ENCODE data around the gene NCOR1. TPM values are rescaled to one million over a fixed set of nuclear protein-coding genes. Genes with fewer than 3 reads are reported as not detected.
"Not testable (repeated sequence)": the region's sequence is repeated elsewhere in the genome, so short reads cannot be mapped to it uniquely, and the experiment has no call there.

Gene NCOR1
- total RNA-seq, 1 experiment from 2014 or later: 56.9 TPM

DNA sequence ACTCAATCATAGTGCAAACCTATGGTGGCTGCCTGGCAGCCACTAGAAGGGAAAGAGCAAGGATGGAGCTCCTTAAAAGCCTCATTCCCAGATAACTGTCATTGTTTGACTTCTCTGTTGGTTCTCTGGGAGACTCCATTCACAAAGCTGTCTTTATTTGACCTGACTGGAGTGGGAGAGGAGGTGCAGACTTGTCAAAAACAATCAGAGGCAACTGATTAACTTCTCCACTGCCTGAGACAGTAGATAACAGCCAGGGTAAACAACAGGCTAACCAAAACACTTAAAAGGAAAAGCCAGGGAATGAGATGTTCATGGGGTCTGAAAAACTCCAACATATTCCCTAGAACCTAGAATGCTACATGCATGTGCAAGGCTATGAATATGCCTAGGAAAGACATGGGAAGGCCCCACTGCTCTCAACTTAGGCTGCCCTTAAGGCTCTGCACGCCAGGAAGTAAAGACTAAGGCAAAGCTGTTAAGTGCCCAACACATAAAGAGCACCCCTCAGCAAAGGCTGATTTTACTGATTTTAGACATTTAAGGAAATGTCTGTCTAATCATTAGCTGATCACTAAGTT is 133.7 kb downstream of the NCOR1 start:
- Histone ChIP-seq H3K9me3 (replicated peaks) (no peaks in the 10 kb centered on the region), H3K4me3 (no peak overlapping the region), H3K4me1 (replicated peaks) (peaks cover 12% of the 10 kb centered on the region), H3K36me3 (peaks cover 58% of the 10 kb centered on the region), H3K27me3 (replicated peaks) (no peaks in the 10 kb centered on the region), H3K27ac (no peak overlapping the region)
- no peak for DNase-seq (ENCODE audit: low read depth in 1 of 2, low spot score in 2 of 2)

DNA sequence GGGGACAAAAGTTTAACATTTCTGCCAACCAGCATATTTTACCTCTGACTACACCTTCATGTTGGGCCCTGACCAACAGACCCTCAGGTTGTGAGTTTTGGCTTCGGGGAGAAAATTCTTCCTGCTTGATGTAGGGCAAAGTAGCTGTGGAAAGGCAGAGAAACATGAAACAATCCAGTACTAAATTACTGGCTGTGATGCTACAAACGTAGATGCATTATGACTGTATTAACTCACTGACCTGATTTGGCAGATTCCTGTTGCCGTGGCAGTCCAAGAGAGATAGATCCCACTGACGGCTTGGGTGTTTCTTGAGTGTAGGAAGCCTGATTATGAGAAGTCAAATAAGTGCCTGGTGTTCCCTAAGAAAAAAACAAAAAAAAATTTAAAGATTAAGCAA is 135.0 kb downstream of the NCOR1 start:
- no peak for DNase-seq (ENCODE audit: low read depth in 1 of 2, low spot score in 2 of 2)

DNA sequence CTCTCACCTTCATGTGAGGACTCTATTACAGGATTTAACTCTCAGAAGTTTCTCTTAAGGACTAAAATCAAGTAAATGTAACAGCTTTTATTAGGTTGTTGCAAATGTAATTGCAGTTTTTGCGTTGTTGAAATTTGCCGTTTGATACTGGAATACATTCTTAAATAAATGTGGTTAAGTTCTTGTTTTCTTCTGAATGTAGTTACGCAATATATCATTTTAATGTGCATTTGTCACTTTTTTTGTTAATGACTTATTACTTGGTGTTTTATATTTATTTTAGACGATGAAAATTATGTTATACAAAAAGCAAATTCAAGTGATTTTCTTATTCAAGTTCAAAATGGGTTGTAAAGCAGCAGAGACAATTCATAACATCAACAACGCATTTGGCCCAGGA is 139.4 kb downstream of the NCOR1 start:
- Histone ChIP-seq H3K27ac (no peak overlapping the region), H3K4me1 (replicated peaks) (no peaks in the 10 kb centered on the region), H3K9me3 (replicated peaks) (no peaks in the 10 kb centered on the region), H3K4me3 (no peak overlapping the region), H3K27me3 (replicated peaks) (no peaks in the 10 kb centered on the region), H3K36me3 (peaks cover 74% of the 10 kb centered on the region)
- no peak for DNase-seq (ENCODE audit: low read depth in 1 of 2, low spot score in 2 of 2)

More for the DNA sequence above, 135.0 kb downstream of the NCOR1 start:
- no peaks in the 10 kb centered on the region for H3K9me3 ChIP-seq (replicated peaks)
- no peak overlapping the region for H3K27ac ChIP-seq
- peaks cover 58% of the 10 kb centered on the region for H3K36me3 ChIP-seq
- no peaks in the 10 kb centered on the region for H3K27me3 ChIP-seq (replicated peaks)
- peaks cover 5% of the 10 kb centered on the region for H3K4me1 ChIP-seq (replicated peaks)
- H3K4me3 ChIP-seq: no peak overlapping the region

DNA sequence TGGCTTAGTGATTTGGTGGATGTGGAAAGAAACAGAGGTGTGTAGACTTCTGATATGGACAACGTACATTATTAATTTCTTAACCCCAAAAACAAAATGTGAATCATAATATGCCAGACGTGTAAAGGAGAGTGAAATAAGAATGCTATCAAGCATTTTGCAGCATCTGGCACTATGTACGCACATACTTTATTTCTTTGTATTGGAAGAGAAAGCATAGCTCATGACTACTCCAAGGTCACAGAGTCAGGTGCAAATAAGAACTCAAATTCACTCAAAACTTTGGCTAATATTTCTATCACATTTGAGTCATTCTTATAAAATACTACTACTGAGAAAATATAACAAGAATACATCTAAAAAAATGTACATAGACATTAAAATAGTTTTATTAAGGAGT is 140.9 kb downstream of the NCOR1 start:
- no peak for DNase-seq (ENCODE audit: low read depth in 1 of 2, low spot score in 2 of 2)
- no peaks in the 10 kb centered on the region for H3K9me3 ChIP-seq (replicated peaks)
- H3K27ac ChIP-seq: no peak overlapping the region
- no peaks in the 10 kb centered on the region for H3K27me3 ChIP-seq (replicated peaks)
- H3K4me1 ChIP-seq (replicated peaks): no peaks in the 10 kb centered on the region
- peaks cover 78% of the 10 kb centered on the region for H3K36me3 ChIP-seq
- H3K4me3 ChIP-seq: no peak overlapping the region

DNA sequence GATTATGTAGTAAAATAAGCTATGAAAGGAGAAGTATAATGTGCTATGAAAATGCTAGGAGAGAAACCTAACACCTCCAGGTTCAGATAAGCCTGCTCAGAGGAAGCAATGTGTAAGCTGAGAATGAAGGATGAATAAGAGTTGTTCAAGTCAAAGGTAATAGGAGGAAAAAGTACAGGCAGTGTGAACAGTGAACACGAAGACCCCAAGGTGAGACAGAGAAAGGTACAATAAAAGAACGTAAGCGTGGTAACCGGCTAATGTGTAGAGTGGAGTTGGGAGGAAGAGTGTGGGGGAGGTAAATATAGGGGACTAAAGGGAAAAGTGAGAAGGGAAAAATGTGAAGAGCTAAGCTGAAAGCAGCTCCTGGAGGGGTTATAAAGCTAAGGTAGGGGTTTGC is 141.5 kb downstream of the NCOR1 start:
- no peak for DNase-seq (ENCODE audit: low read depth in 1 of 2, low spot score in 2 of 2)
- Histone ChIP-seq H3K4me3 (no peak overlapping the region), H3K27me3 (replicated peaks) (no peaks in the 10 kb centered on the region), H3K36me3 (peaks cover 78% of the 10 kb centered on the region), H3K9me3 (replicated peaks) (no peaks in the 10 kb centered on the region), H3K27ac (no peak overlapping the region), H3K4me1 (replicated peaks) (no peaks in the 10 kb centered on the region)

DNA sequence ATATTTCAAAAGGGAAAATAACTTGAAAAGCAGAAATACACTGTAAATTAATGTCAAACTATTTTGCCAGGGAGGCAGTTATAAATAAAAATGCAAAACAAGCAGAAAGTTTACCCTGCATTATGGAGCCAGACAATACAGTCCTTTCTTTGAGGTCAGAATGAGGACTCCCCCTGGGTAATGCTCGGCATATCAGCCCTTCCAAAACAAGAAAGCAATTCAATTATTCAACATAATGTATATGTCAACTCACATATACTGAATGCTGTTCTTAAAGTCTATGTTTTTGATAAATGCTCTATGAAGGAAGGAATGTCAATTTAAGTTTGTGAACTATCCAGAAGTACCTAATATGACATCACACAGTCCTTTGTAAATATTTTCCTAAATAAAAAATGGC is 143.3 kb downstream of the NCOR1 start:
- H3K27me3 ChIP-seq (replicated peaks): no peaks in the 10 kb centered on the region
- no peak overlapping the region for H3K4me3 ChIP-seq
- H3K27ac ChIP-seq: no peak overlapping the region
- H3K9me3 ChIP-seq (replicated peaks): no peaks in the 10 kb centered on the region
- peaks cover 78% of the 10 kb centered on the region for H3K36me3 ChIP-seq
- DNase-seq (ENCODE audit: low read depth in 1 of 2, low spot score in 2 of 2): no peak
- H3K4me1 ChIP-seq (replicated peaks): no peaks in the 10 kb centered on the region

DNA sequence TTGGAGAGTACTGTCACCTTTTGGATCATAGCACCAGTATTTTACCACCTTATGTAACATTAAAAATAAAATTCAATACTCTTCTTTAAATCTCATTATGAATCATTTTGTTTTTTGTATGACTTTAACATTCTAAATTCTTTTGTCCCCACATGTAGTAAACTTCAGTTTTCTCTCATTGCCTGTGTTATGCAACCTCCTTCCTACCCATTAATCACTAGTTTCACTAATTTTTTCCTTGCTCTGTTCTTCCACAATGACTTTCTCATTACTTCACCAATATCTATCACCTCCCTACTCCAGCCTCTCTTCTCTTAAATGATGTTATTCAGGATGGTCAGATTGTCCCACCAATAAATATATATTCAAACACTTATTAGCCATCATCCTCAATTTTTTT is 147.0 kb downstream of the NCOR1 start:
- peaks cover 83% of the 10 kb centered on the region for H3K36me3 ChIP-seq
- H3K4me1 ChIP-seq (replicated peaks): no peaks in the 10 kb centered on the region
- H3K27me3 ChIP-seq (replicated peaks): no peaks in the 10 kb centered on the region
- H3K9me3 ChIP-seq (replicated peaks): no peaks in the 10 kb centered on the region
- H3K27ac ChIP-seq: no peak overlapping the region
- DNase-seq (ENCODE audit: low read depth in 1 of 2, low spot score in 2 of 2): no peak
- H3K4me3 ChIP-seq: no peak overlapping the region

DNA sequence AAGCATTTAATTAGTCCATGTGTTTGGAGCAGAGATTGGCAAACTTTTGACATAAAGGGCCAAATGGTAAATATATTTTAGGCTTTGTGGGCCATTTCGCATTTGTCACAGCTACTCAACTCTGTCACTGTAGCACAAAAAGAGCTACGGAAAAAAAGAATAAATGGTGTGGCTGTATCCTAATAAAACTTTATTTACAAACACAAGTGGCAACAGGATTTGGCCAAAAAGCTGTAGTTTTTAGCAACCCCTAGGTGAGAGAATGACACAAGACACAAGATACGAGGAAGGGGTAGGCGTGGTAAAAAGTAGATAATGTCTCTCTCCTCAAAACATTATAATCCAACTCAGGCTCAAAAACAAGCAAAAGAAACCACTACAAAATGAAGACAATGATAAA is 149.2 kb downstream of the NCOR1 start:
- no peaks in the 10 kb centered on the region for H3K4me1 ChIP-seq (replicated peaks)
- H3K9me3 ChIP-seq (replicated peaks): no peaks in the 10 kb centered on the region
- no peak for DNase-seq (ENCODE audit: low read depth in 1 of 2, low spot score in 2 of 2)
- no peaks in the 10 kb centered on the region for H3K27me3 ChIP-seq (replicated peaks)
- no peak overlapping the region for H3K27ac ChIP-seq
- peaks cover 87% of the 10 kb centered on the region for H3K36me3 ChIP-seq
- H3K4me3 ChIP-seq: no peak overlapping the region

DNA sequence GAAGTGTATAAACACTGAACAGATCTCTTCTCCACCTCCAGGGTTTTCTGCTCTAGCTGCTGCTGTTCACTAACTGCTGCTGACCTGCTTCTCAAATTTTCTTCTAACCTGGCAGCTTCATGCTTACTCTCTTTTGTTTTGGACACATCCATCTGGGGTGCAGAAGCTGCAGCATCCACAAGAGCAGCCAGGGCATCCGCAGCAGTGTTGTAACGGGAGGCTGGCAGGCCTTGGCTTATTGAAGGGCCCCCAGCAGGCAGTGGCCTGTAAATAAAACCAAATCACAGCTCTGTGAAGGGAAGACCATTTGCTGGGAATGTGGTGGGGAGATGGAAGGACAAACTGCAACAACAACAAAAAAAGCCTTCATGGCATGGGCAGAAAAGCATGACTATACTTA is 153.7 kb downstream of the NCOR1 start:
- H3K36me3 ChIP-seq: peaks cover 79% of the 10 kb centered on the region
- no peaks in the 10 kb centered on the region for H3K27me3 ChIP-seq (replicated peaks)

DNA sequence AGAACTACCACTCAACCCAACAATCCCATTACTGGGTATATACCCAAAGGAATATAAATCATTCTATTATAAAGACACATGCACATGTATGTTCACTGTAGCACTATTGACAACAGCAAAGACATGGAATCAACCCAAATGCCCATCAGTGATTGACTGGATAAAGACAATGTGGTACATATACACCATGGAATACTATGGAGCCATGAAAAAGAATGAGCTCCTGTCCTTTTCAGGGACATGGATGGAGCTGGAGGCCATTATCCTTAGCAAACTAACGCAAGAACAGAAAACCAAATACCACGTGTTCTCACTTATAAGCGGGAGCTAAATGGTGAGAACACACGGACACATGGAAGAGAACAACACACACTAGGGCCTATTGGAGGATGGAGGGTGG is 160.2 kb downstream of the NCOR1 start:
- not testable (repeated sequence) for DNase-seq (ENCODE audit: low read depth in 1 of 2, low spot score in 2 of 2); H3K9me3 ChIP-seq (replicated peaks); H3K27ac ChIP-seq; H3K4me1 ChIP-seq (replicated peaks); H3K27me3 ChIP-seq (replicated peaks); H3K4me3 ChIP-seq
- peaks cover 67% of the 10 kb centered on the region for H3K36me3 ChIP-seq

More for the DNA sequence above, 153.7 kb downstream of the NCOR1 start:
- no peak for DNase-seq (ENCODE audit: low read depth in 1 of 2, low spot score in 2 of 2)
- H3K27ac ChIP-seq: no peak overlapping the region
- no peaks in the 10 kb centered on the region for H3K4me1 ChIP-seq (replicated peaks)
- H3K4me3 ChIP-seq: no peak overlapping the region
- H3K9me3 ChIP-seq (replicated peaks): no peaks in the 10 kb centered on the region

DNA sequence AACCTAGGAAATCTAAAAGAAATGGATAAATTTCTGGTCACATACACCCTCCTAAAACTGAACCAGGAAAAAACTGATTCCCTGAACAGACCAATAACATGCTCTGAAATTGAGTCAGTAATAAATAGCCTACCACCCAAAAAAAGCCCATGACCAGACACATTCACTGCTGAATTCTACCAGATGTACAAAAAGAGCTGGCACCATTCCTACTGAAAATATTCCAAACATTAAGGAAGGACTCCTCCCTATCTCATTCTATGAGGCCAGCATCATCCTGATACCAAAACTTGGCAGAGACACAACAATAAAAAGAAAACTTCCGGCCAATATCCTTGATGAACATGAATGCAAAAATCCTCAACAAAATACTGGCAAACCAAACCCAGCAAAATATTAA is 162.8 kb downstream of the NCOR1 start:
- no peaks in the 10 kb centered on the region for H3K4me1 ChIP-seq (replicated peaks)
- no peak overlapping the region for H3K4me3 ChIP-seq
- DNase-seq (ENCODE audit: low read depth in 1 of 2, low spot score in 2 of 2): no peak
- peaks cover 60% of the 10 kb centered on the region for H3K36me3 ChIP-seq
- H3K27ac ChIP-seq: no peak overlapping the region
- no peaks in the 10 kb centered on the region for H3K27me3 ChIP-seq (replicated peaks)
- H3K9me3 ChIP-seq (replicated peaks): no peaks in the 10 kb centered on the region

DNA sequence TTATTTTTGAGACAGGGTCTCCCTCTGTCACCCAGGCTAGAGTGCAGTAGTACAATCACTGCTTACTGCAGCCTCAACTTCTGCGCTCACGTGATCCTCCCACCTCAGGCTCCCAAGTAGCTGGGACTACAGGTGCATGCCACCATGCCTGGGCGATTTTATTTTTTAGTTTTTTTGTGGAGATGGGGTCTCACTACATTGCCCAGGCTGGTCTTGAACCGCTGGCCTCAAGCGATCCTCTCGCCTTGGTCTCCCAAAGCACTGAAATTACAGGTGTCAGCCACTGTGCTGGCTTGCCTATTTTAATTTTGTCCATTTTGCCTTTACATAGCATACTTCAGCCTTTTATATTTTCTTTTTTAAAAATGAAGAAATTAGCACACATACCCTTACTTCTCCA is 164.5 kb downstream of the NCOR1 start:
- H3K27ac ChIP-seq: no peak overlapping the region
- DNase-seq (ENCODE audit: low read depth in 1 of 2, low spot score in 2 of 2): no peak
- H3K4me1 ChIP-seq (replicated peaks): no peaks in the 10 kb centered on the region
- no peaks in the 10 kb centered on the region for H3K27me3 ChIP-seq (replicated peaks)
- H3K9me3 ChIP-seq (replicated peaks): no peaks in the 10 kb centered on the region
- peaks cover 65% of the 10 kb centered on the region for H3K36me3 ChIP-seq
- H3K4me3 ChIP-seq: no peak overlapping the region

DNA sequence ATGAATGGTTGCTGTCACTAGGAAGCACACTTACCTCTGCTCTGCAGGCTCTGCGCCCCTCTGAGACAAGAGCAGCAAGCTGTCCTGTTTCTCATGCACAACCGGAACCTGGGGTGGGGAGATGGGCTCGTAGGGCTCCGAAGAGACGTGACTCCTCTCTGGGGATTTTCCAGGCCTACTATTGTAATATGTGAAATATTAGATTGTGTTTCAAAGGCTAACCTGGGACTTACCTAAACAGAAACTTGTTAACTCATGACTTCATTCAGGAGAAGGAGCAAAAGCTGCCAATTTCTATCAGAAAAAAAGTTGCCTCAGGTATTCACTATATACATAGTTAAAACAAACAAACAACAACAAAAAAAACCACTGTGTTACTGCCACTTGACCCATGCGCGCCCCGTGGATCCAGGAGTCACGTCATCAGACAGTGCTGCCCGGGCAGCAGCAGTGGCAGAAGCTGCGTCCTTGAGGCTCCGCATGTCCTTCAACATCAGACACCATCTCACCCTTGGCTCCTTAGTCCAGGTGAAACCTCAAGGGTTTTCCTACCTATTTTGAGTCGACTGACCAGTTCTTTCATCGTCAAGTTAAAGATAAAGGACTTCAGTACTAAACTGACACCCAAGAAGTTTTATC is 166.4 kb downstream of the NCOR1 start:
- Histone ChIP-seq H3K27ac (no peak overlapping the region), H3K27me3 (replicated peaks) (no peaks in the 10 kb centered on the region), H3K9me3 (replicated peaks) (no peaks in the 10 kb centered on the region), H3K36me3 (peaks cover 66% of the 10 kb centered on the region), H3K4me1 (replicated peaks) (no peaks in the 10 kb centered on the region), H3K4me3 (no peak overlapping the region)
- DNase-seq (ENCODE audit: low read depth in 1 of 2, low spot score in 2 of 2): no peak

DNA sequence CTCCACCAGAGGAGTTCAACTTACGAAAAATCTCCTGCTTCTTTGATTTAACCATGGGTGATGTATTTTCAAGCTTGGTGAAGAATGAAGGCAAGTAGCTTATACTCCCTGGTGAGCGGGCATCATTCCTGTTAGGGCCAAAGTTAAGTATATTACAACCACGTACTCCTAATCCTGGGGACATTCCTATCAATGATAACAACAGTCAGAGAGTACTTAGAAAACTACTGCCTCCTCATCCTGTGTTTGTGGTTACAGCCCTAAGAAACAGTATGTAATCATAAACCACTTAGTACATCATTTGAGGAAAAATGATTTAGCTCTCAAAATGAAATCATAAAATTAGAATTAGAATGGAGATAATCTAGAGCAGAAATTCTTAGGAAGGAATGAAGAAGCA is 168.4 kb downstream of the NCOR1 start:
- H3K27me3 ChIP-seq (replicated peaks): no peaks in the 10 kb centered on the region
- H3K27ac ChIP-seq: no peak overlapping the region
- H3K4me1 ChIP-seq (replicated peaks): no peaks in the 10 kb centered on the region
- H3K36me3 ChIP-seq: peaks cover 70% of the 10 kb centered on the region
- H3K4me3 ChIP-seq: no peak overlapping the region
- DNase-seq (ENCODE audit: low read depth in 1 of 2, low spot score in 2 of 2): no peak
- no peaks in the 10 kb centered on the region for H3K9me3 ChIP-seq (replicated peaks)

DNA sequence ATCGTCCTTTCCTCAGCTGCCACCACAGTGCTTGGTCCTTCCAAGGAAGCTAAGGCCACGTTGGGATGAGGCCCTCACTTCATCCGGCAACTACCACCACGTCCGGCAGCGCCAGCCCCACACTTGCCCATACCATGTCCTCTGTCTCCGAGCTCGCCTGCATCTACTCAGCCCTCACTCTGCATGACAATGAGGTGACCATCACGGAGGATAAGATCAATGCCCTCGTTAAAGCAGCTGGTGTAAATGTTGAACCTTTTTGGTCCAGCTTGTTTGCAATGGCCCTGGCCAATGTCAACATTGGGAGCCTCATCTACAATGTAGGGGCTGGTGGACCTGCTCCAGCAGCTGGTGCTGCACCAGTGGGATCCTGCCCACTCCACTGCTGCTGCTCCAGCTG is 170.8 kb downstream of the NCOR1 start:
- H3K9me3 ChIP-seq (replicated peaks): no peaks in the 10 kb centered on the region
- no peaks in the 10 kb centered on the region for H3K27me3 ChIP-seq (replicated peaks)
- H3K4me3 ChIP-seq: no peak overlapping the region
- H3K27ac ChIP-seq: no peak overlapping the region
- no peaks in the 10 kb centered on the region for H3K4me1 ChIP-seq (replicated peaks)
- DNase-seq (ENCODE audit: low read depth in 1 of 2, low spot score in 2 of 2): no peak
- peaks cover 79% of the 10 kb centered on the region for H3K36me3 ChIP-seq
